GM19240 (cell line): ENCODE measurements around the gene STK32B.

Source experiments
- DNase-seq: peaks from one replicate; pipeline ENCODE4 v3.0.0; 2011; ENCODE audit warnings: low spot score; ENCODE audit not compliant: insufficient read length

STK32B gene

GRCh38 chr4:5340991-5341451, 289.7 kb downstream of the STK32B start:
- DNase-seq: no peak

- no peak for DNase-seq
Observed at GRCh38 chr4:5341526-5341925, 290.2 kb downstream of the STK32B start.

- DNase-seq: no peak
Observed at GRCh38 chr4:5355846-5356245, 304.6 kb downstream of the STK32B start.

GRCh38 chr4:5357870-5358269, 306.6 kb downstream of the STK32B start:
- DNase-seq: no peak

GRCh38 chr4:5361968-5362367, 310.7 kb downstream of the STK32B start:
- DNase-seq: no peak

GRCh38 chr4:5364406-5364805, 313.1 kb downstream of the STK32B start:
- DNase-seq: no peak

- no peak for DNase-seq
Observed at GRCh38 chr4:5365071-5366008, 314.1 kb downstream of the STK32B start.

- DNase-seq: no peak
Observed at GRCh38 chr4:5366009-5366386, 314.7 kb downstream of the STK32B start.

- DNase-seq: no peak
Observed at GRCh38 chr4:5366421-5366820, 315.1 kb downstream of the STK32B start.

- DNase-seq: no peak
Observed at GRCh38 chr4:5368426-5368825, 317.1 kb downstream of the STK32B start.

GRCh38 chr4:5370286-5370685, 319.0 kb downstream of the STK32B start:
- no peak for DNase-seq

- DNase-seq: no peak
Observed at GRCh38 chr4:5371415-5372190, 320.3 kb downstream of the STK32B start.

- DNase-seq: no peak
Observed at GRCh38 chr4:5372198-5372597, 320.9 kb downstream of the STK32B start.

GRCh38 chr4:5373327-5373726, 322.0 kb downstream of the STK32B start:
- no peak for DNase-seq

- DNase-seq: no peak
Observed at GRCh38 chr4:5374592-5374991, 323.3 kb downstream of the STK32B start.

- DNase-seq: no peak
Observed at GRCh38 chr4:5374994-5375393, 323.7 kb downstream of the STK32B start.

GRCh38 chr4:5376015-5376414, 324.7 kb downstream of the STK32B start:
- no peak for DNase-seq

- no peak for DNase-seq
Observed at GRCh38 chr4:5378002-5378401, 326.7 kb downstream of the STK32B start.

- DNase-seq: no peak
Observed at GRCh38 chr4:5379895-5380294, 328.6 kb downstream of the STK32B start.

- DNase-seq: no peak
Observed at GRCh38 chr4:5381961-5382441, 330.7 kb downstream of the STK32B start.

- no peak for DNase-seq
Observed at GRCh38 chr4:5383191-5383980, 332.1 kb downstream of the STK32B start.
